Suprapubic skin (tissue), 4 donors: Measurements from ENCODE around the gene ST3GAL3.

ENCODE experiments used
- EP300 ChIP-seq: sonication (generic); formaldehyde crosslinking; IDR thresholded peaks from one replicate; pipeline ENCODE4 v1.6.1; 2017; ENCODE audit warnings: antibody characterized with exemption
- POLR2AphosphoS5 ChIP-seq, 3 donors: sonication (generic); formaldehyde crosslinking; IDR thresholded peaks; one replicate each; pipeline ENCODE4 v1.6.1; 2017; ENCODE audit warnings: antibody characterized with exemption in 3 of 3
- TF ChIP-seq, protein P1 (sequence below), 2 donors: fragments of 200-600 bp in 1 of 2; fragments of 450-650 bp in 1 of 2; sonication (generic) in 1 of 2; IDR thresholded peaks; one replicate each; pipeline ENCODE4 v1.5.1; 2016 to 2019; ENCODE audit warnings: antibody characterized with exemption in 2 of 2, mild to moderate bottlenecking in 1 of 2, moderate library complexity in 1 of 2

GRCh38 chr1:43747736-43748135 is 40.4 kb downstream of the ST3GAL3 start:
- TF ChIP-seq, protein P1, sequence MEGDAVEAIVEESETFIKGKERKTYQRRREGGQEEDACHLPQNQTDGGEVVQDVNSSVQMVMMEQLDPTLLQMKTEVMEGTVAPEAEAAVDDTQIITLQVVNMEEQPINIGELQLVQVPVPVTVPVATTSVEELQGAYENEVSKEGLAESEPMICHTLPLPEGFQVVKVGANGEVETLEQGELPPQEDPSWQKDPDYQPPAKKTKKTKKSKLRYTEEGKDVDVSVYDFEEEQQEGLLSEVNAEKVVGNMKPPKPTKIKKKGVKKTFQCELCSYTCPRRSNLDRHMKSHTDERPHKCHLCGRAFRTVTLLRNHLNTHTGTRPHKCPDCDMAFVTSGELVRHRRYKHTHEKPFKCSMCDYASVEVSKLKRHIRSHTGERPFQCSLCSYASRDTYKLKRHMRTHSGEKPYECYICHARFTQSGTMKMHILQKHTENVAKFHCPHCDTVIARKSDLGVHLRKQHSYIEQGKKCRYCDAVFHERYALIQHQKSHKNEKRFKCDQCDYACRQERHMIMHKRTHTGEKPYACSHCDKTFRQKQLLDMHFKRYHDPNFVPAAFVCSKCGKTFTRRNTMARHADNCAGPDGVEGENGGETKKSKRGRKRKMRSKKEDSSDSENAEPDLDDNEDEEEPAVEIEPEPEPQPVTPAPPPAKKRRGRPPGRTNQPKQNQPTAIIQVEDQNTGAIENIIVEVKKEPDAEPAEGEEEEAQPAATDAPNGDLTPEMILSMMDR (IDR thresholded peaks at IDR 0.05): no peak
- TF ChIP-seq POLR2AphosphoS5 (IDR thresholded peaks at IDR 0.05) (no peak), EP300 (no peak)
